Adrenal gland (tissue), 5 donors: ENCODE data around the gene DCANP1.

Experiments
- POLR2A ChIP-seq, 2 donors: fragments of 450-650 bp; IDR thresholded peaks; one replicate each; pipeline ENCODE4 v1.6.1; 2017; ENCODE audit warnings: antibody characterized with exemption in 2 of 2, mild to moderate bottlenecking in 2 of 2, moderate library complexity in 1 of 2
- TF ChIP-seq, protein P1 (sequence below), 6 experiments: fragments of 450-650 bp in 4 of 6; fragments of 200-600 bp in 2 of 6; sonication (generic) in 1 of 6; IDR thresholded peaks; 1 replicate in 5 of 6; 2 replicates in 1 of 6; pipeline versions ENCODE4 v1.5.1 to v1.8.0; 2016 to 2021; ENCODE audit warnings: antibody characterized with exemption in 6 of 6, mild to moderate bottlenecking in 2 of 6, moderate library complexity in 1 of 6
- donor health status: DM: no; HTN: no; CAD: no.

DNA sequence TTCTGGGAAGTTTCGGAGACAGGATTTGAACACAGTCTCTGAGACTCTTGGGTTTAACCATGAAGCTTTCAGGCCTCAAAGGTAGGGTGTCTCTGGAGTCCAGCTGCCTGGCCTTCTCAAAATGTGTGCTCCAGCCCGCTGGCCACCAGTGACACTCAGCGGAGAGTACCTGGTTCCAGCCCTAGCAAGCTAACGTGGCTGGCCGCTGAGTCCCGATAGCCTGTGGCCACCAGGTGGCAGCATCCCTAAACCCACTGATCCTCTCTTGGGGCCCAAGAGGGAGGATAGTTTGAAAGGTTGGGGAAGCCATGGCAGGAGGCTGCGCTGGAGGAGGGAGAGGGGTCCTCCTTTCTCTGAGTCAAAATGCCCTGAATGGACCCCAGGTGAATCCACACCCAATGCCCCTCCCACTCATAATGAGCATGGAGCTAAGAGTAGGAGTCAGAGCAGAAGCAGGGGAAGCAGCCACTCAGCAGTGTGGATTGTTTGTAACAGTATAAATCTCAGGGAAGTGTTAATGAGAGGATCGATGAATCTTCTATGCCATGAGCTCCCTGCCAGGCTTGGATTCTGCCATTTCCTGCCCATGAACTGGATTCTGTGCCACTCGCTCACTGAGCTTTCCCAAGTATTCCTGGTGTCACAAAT, 10.4 kb upstream of the DCANP1 start:
- TF ChIP-seq, protein P1, sequence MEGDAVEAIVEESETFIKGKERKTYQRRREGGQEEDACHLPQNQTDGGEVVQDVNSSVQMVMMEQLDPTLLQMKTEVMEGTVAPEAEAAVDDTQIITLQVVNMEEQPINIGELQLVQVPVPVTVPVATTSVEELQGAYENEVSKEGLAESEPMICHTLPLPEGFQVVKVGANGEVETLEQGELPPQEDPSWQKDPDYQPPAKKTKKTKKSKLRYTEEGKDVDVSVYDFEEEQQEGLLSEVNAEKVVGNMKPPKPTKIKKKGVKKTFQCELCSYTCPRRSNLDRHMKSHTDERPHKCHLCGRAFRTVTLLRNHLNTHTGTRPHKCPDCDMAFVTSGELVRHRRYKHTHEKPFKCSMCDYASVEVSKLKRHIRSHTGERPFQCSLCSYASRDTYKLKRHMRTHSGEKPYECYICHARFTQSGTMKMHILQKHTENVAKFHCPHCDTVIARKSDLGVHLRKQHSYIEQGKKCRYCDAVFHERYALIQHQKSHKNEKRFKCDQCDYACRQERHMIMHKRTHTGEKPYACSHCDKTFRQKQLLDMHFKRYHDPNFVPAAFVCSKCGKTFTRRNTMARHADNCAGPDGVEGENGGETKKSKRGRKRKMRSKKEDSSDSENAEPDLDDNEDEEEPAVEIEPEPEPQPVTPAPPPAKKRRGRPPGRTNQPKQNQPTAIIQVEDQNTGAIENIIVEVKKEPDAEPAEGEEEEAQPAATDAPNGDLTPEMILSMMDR (IDR thresholded peaks at IDR 0.05) = peak; percentile 43 to 75 (median 57)
- no peak for TF ChIP-seq POLR2A (IDR thresholded peaks at IDR 0.05)
